ENCODE measurements around the gene PKIG. TPM values are rescaled to one million over a fixed set of nuclear protein-coding genes. Genes with fewer than 3 reads are reported as not detected.

Gene PKIG
- total RNA-seq, 1 donor from 2014 or later: 30.1 TPM

GRCh38 chr20:44643596-44644229 lies 61.3 kb downstream of the PKIG start:
- Histone ChIP-seq H3K27ac (ENCODE audit: low read depth, low read length) (peak overlapping the region; percentile 79), H3K9ac (ENCODE audit: low read length) (peak overlapping the region; percentile 54), H3K4me3 (ENCODE audit: insufficient read depth, low read depth, low read length) (no peak overlapping the region), H3K4me2 (ENCODE audit: low read length) (peak overlapping the region; percentile 78), H3K36me3 (ENCODE audit: insufficient read depth, low read length) (no peaks in the 10 kb centered on the region), H3K4me1 (ENCODE audit: insufficient read depth, low read length) (peaks cover 42% of the 10 kb centered on the region), H2AFZ (ENCODE audit: low read depth, low read length) (peak overlapping the region; percentile 62), H4K20me1 (ENCODE audit: insufficient read depth, low read length) (no peaks in the 10 kb centered on the region), H3K9me3 (ENCODE audit: insufficient read depth, low read depth, low read length) (peaks cover 2% of the 10 kb centered on the region), H3K79me2 (ENCODE audit: insufficient read depth, low read length) (no peaks in the 10 kb centered on the region), H3K27me3 (ENCODE audit: insufficient read depth, low read length) (no peaks in the 10 kb centered on the region)
- Mint-ChIP-seq H3K4me3 (ENCODE audit: unreplicated experiment) (peak overlapping the region; percentile 66), H3K4me1 (ENCODE audit: low read depth, unreplicated experiment) (peaks cover 47% of the 10 kb centered on the region), H3K9me3 (ENCODE audit: unreplicated experiment) (peaks cover 7% of the 10 kb centered on the region), H3K27me3 (ENCODE audit: low read depth, unreplicated experiment) (no peaks in the 10 kb centered on the region), H3K27ac (ENCODE audit: unreplicated experiment) (peak overlapping the region; percentile 98), H3K36me3 (ENCODE audit: low read depth, unreplicated experiment) (peaks cover 9% of the 10 kb centered on the region)
- DNase-seq (ENCODE audit: low read depth) (peak; percentile 74), FAIRE-seq (no peak)
- no peak for TF ChIP-seq EZH2 (IDR thresholded peaks at IDR 0.05; ENCODE audit: insufficient read depth, low read length)
- no peak for TF ChIP-seq CTCF (IDR thresholded peaks at IDR 0.05; ENCODE audit: insufficient read depth, low read depth, low read length)

GRCh38 chr20:44644230-44644617 lies 61.8 kb downstream of the PKIG start:
- H3K4me1 Mint-ChIP-seq (ENCODE audit: low read depth, unreplicated experiment): peaks cover 52% of the 10 kb centered on the region
- H3K4me1 ChIP-seq (ENCODE audit: insufficient read depth, low read length): peaks cover 42% of the 10 kb centered on the region
- H3K27ac ChIP-seq (ENCODE audit: low read depth, low read length): peak overlapping the region; percentile 79
- DNase-seq (ENCODE audit: low read depth) (no peak), FAIRE-seq (no peak)
- H3K36me3 Mint-ChIP-seq (ENCODE audit: low read depth, unreplicated experiment): peaks cover 6% of the 10 kb centered on the region
- H3K4me3 ChIP-seq (ENCODE audit: insufficient read depth, low read depth, low read length): no peak overlapping the region
- no peaks in the 10 kb centered on the region for H3K79me2 ChIP-seq (ENCODE audit: insufficient read depth, low read length)
- H4K20me1 ChIP-seq (ENCODE audit: insufficient read depth, low read length): no peaks in the 10 kb centered on the region
- H2AFZ ChIP-seq (ENCODE audit: low read depth, low read length): peak overlapping the region; percentile 62
- no peak for TF ChIP-seq CTCF (IDR thresholded peaks at IDR 0.05; ENCODE audit: insufficient read depth, low read depth, low read length)
- TF ChIP-seq EZH2 (IDR thresholded peaks at IDR 0.05; ENCODE audit: insufficient read depth, low read length): no peak
- no peaks in the 10 kb centered on the region for H3K27me3 Mint-ChIP-seq (ENCODE audit: low read depth, unreplicated experiment)
- peak overlapping the region; percentile 98 for H3K27ac Mint-ChIP-seq (ENCODE audit: unreplicated experiment)
- H3K9me3 ChIP-seq (ENCODE audit: insufficient read depth, low read depth, low read length): peaks cover 2% of the 10 kb centered on the region
- peak overlapping the region; percentile 78 for H3K4me2 ChIP-seq (ENCODE audit: low read length)
- H3K36me3 ChIP-seq (ENCODE audit: insufficient read depth, low read length): no peaks in the 10 kb centered on the region
- peak overlapping the region; percentile 66 for H3K4me3 Mint-ChIP-seq (ENCODE audit: unreplicated experiment)
- peak overlapping the region; percentile 54 for H3K9ac ChIP-seq (ENCODE audit: low read length)
- H3K9me3 Mint-ChIP-seq (ENCODE audit: unreplicated experiment): peaks cover 3% of the 10 kb centered on the region
- no peaks in the 10 kb centered on the region for H3K27me3 ChIP-seq (ENCODE audit: insufficient read depth, low read length)

GRCh38 chr20:44644667-44645131 lies 62.3 kb downstream of the PKIG start:
- H3K4me1 ChIP-seq (ENCODE audit: insufficient read depth, low read length): peaks cover 42% of the 10 kb centered on the region
- DNase-seq (ENCODE audit: low read depth) (no peak), FAIRE-seq (no peak)
- Mint-ChIP-seq H3K4me3 (ENCODE audit: unreplicated experiment) (peak overlapping the region; percentile 35), H3K27me3 (ENCODE audit: low read depth, unreplicated experiment) (no peaks in the 10 kb centered on the region), H3K4me1 (ENCODE audit: low read depth, unreplicated experiment) (peaks cover 53% of the 10 kb centered on the region), H3K9me3 (ENCODE audit: unreplicated experiment) (peaks cover 3% of the 10 kb centered on the region), H3K36me3 (ENCODE audit: low read depth, unreplicated experiment) (peaks cover 3% of the 10 kb centered on the region), H3K27ac (ENCODE audit: unreplicated experiment) (peak overlapping the region; percentile 98)
- H2AFZ ChIP-seq (ENCODE audit: low read depth, low read length): no peak overlapping the region
- no peaks in the 10 kb centered on the region for H3K79me2 ChIP-seq (ENCODE audit: insufficient read depth, low read length)
- no peak overlapping the region for H3K4me2 ChIP-seq (ENCODE audit: low read length)
- no peak overlapping the region for H3K27ac ChIP-seq (ENCODE audit: low read depth, low read length)
- peak overlapping the region; percentile 54 for H3K9ac ChIP-seq (ENCODE audit: low read length)
- peaks cover 2% of the 10 kb centered on the region for H3K9me3 ChIP-seq (ENCODE audit: insufficient read depth, low read depth, low read length)
- no peak for TF ChIP-seq CTCF (IDR thresholded peaks at IDR 0.05; ENCODE audit: insufficient read depth, low read depth, low read length)
- no peak for TF ChIP-seq EZH2 (IDR thresholded peaks at IDR 0.05; ENCODE audit: insufficient read depth, low read length)
- no peaks in the 10 kb centered on the region for H3K36me3 ChIP-seq (ENCODE audit: insufficient read depth, low read length)
- H4K20me1 ChIP-seq (ENCODE audit: insufficient read depth, low read length): no peaks in the 10 kb centered on the region
- no peaks in the 10 kb centered on the region for H3K27me3 ChIP-seq (ENCODE audit: insufficient read depth, low read length)
- no peak overlapping the region for H3K4me3 ChIP-seq (ENCODE audit: insufficient read depth, low read depth, low read length)
